ENCODE results near the gene PLEKHH2. TPM values are rescaled to one million over a fixed set of nuclear protein-coding genes. Genes with fewer than 3 reads are reported as not detected.

The PLEKHH2 gene
- polyA plus RNA-seq, 2 donors, result 2.4 to 2.6 TPM

- no peaks in the 10 kb centered on the region for H3K4me1 ChIP-seq (ENCODE audit: control insufficient read depth in 2 of 2, insufficient read depth in 2 of 2, low read length in 1 of 2)
- no peaks in the 10 kb centered on the region for H3K36me3 ChIP-seq (ENCODE audit: control insufficient read depth in 2 of 2, insufficient read depth in 2 of 2, low read length in 1 of 2)
- no peak overlapping the region for H3K4me3 ChIP-seq (ENCODE audit: low read depth in 1 of 2, low read length in 2 of 2)
- no peaks in the 10 kb centered on the region for H3K9me3 ChIP-seq (ENCODE audit: control insufficient read depth in 2 of 2, insufficient read depth in 1 of 2, low read depth in 1 of 2, low read length in 1 of 2)
- no peaks in the 10 kb centered on the region for H3K27me3 ChIP-seq (ENCODE audit: control insufficient read depth in 1 of 2, insufficient read depth in 2 of 2, low read length in 2 of 2)
- WGBS, 2 donors, result 42 to 47% methylated on average over 6 of the region's 6 CpGs
- H3K27ac ChIP-seq (ENCODE audit: low read depth in 2 of 2, low read length in 1 of 2), result no peak overlapping the region
Measured at GRCh38 chr2:43609290-43609918, 27.7 kb upstream of the PLEKHH2 start.

DNA sequence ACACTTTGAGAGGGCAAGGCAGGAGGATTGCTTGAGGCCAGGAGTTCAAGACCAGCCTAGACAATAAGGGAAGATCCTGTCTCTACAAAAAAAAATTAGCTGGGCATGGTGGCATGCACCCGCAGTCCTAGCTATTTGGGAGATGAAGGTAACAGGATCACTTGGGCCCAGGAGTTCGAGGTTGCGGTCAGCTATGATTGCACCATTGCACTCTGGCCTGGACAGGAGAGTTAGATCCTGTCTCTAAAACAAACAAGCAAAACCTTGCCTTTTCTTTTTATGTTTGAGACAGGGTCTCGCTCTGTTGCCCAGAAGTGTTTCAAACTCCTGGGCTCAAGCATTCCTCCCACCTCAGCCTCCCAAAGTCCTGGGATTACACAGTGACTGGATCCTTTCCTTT lies 26.7 kb upstream of the PLEKHH2 start:
- Histone ChIP-seq H3K27ac (ENCODE audit: low read depth in 2 of 2, low read length in 1 of 2) (no peak overlapping the region), H3K9me3 (ENCODE audit: control insufficient read depth in 2 of 2, insufficient read depth in 1 of 2, low read depth in 1 of 2, low read length in 1 of 2) (no peaks in the 10 kb centered on the region), H3K4me1 (ENCODE audit: control insufficient read depth in 2 of 2, insufficient read depth in 2 of 2, low read length in 1 of 2) (no peaks in the 10 kb centered on the region), H3K4me3 (ENCODE audit: low read depth in 1 of 2, low read length in 2 of 2) (no peak overlapping the region), H3K27me3 (ENCODE audit: control insufficient read depth in 1 of 2, insufficient read depth in 2 of 2, low read length in 2 of 2) (no peaks in the 10 kb centered on the region), H3K36me3 (ENCODE audit: control insufficient read depth in 2 of 2, insufficient read depth in 2 of 2, low read length in 1 of 2) (no peaks in the 10 kb centered on the region)
- 87 to 95% methylated on average over 4 of the region's 4 CpGs for WGBS, 2 donors

DNA sequence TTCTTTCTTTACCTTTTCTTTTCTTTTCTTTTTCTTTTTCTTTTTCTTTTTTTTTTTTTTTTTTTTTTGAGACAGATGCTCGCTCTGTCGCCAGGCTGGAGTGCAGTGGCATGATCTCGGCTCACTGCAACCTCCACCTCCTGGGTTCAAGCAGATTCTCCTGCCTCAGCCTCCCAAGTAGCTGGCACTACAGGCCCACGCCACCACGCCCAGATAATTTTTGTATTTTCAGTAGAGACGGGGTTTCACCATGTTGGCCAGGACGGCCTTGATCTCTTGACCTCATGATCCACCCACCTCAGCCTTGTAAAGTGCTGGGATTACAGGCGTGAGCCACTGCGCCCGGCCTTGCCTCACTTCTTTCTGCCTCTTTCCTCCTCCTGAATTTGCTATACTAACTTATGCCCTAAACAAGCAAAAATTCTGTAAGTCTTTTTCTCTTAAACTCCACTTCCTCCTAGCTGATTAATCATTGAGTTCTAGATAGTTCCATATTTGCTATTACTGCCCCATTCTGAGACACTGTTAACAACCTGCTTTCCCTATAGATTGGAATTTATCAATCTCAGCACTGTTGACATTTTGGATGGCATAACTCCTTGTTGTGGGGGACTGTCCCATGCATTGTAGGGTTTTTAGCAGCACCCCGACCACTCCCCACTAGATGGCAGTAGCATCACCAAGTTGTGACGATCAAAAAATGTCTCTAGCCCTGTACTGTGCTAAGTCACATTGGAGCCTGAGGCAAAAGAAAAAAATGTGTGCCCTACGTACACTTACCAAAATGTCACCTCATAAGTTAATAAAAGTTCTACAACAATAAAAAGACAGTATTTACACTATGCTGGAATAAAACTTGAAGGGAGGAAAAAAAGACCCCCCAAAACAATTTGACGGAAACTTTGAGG lies 24.8 kb upstream of the PLEKHH2 start:
- no peaks in the 10 kb centered on the region for H3K27me3 ChIP-seq (ENCODE audit: control insufficient read depth in 1 of 2, insufficient read depth in 2 of 2, low read length in 2 of 2)
- H3K4me1 ChIP-seq (ENCODE audit: control insufficient read depth in 2 of 2, insufficient read depth in 2 of 2, low read length in 1 of 2), result no peaks in the 10 kb centered on the region
- H3K4me3 ChIP-seq (ENCODE audit: low read depth in 1 of 2, low read length in 2 of 2), result no peak overlapping the region
- H3K27ac ChIP-seq (ENCODE audit: low read depth in 2 of 2, low read length in 1 of 2), result no peak overlapping the region
- H3K9me3 ChIP-seq (ENCODE audit: control insufficient read depth in 2 of 2, insufficient read depth in 1 of 2, low read depth in 1 of 2, low read length in 1 of 2), result no peaks in the 10 kb centered on the region
- H3K36me3 ChIP-seq (ENCODE audit: control insufficient read depth in 2 of 2, insufficient read depth in 2 of 2, low read length in 1 of 2), result no peaks in the 10 kb centered on the region
- WGBS, 2 donors, result 59 to 61% methylated on average over 13 to 14 of the region's 14 CpGs

GRCh38 chr2:43612944-43613343 lies 24.1 kb upstream of the PLEKHH2 start:
- Histone ChIP-seq H3K4me3 (ENCODE audit: low read depth in 1 of 2, low read length in 2 of 2) (no peak overlapping the region), H3K27ac (ENCODE audit: low read depth in 2 of 2, low read length in 1 of 2) (no peak overlapping the region), H3K9me3 (ENCODE audit: control insufficient read depth in 2 of 2, insufficient read depth in 1 of 2, low read depth in 1 of 2, low read length in 1 of 2) (no peaks in the 10 kb centered on the region), H3K4me1 (ENCODE audit: control insufficient read depth in 2 of 2, insufficient read depth in 2 of 2, low read length in 1 of 2) (no peaks in the 10 kb centered on the region), H3K27me3 (ENCODE audit: control insufficient read depth in 1 of 2, insufficient read depth in 2 of 2, low read length in 2 of 2) (no peaks in the 10 kb centered on the region), H3K36me3 (ENCODE audit: control insufficient read depth in 2 of 2, insufficient read depth in 2 of 2, low read length in 1 of 2) (no peaks in the 10 kb centered on the region)
- 77 to 86% methylated on average over 7 of the region's 7 CpGs for WGBS, 2 donors

DNA sequence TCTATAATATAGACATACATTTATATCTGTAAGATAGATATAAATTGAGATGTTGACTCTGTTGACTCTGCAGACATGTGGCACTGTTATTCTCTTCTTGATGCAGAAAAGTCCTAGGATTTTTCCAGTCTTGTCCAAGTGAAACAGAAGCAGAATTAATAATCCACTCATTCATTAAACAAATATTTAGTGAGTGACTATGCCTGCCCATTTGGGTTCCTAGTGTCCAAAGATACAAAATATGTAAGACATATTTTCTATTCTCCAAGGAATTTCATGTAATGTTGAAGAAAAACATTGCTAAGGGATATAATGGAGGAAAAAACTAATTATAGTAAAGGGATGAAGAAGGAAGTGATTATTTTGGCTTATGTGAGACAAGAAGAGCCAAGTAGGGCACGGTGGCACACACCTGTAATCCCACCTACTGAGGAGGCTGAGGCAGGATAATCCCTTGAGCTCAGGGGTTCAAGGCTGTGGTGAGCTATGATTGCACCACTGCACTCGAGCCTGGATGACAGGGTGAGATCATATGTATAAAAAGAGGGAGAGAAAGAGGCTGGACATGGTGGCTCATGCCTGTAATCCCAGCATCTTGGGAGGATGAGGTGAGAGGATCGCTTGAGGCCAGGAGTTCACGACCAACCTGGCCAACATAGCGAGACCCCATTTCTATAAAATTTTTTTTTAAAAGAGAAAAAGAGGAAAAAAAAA lies 19.9 kb upstream of the PLEKHH2 start:
- H3K4me3 ChIP-seq (ENCODE audit: low read depth in 1 of 2, low read length in 2 of 2), result no peak overlapping the region
- no peaks in the 10 kb centered on the region for H3K4me1 ChIP-seq (ENCODE audit: control insufficient read depth in 2 of 2, insufficient read depth in 2 of 2, low read length in 1 of 2)
- WGBS, 2 donors, result 78 to 82% methylated on average over 5 of the region's 5 CpGs
- no peaks in the 10 kb centered on the region for H3K27me3 ChIP-seq (ENCODE audit: control insufficient read depth in 1 of 2, insufficient read depth in 2 of 2, low read length in 2 of 2)
- no peak overlapping the region for H3K27ac ChIP-seq (ENCODE audit: low read depth in 2 of 2, low read length in 1 of 2)
- no peaks in the 10 kb centered on the region for H3K36me3 ChIP-seq (ENCODE audit: control insufficient read depth in 2 of 2, insufficient read depth in 2 of 2, low read length in 1 of 2)
- H3K9me3 ChIP-seq (ENCODE audit: control insufficient read depth in 2 of 2, insufficient read depth in 1 of 2, low read depth in 1 of 2, low read length in 1 of 2), result no peaks in the 10 kb centered on the region

- H3K27me3 ChIP-seq (ENCODE audit: control insufficient read depth in 1 of 2, insufficient read depth in 2 of 2, low read length in 2 of 2), result no peaks in the 10 kb centered on the region
- no peaks in the 10 kb centered on the region for H3K4me1 ChIP-seq (ENCODE audit: control insufficient read depth in 2 of 2, insufficient read depth in 2 of 2, low read length in 1 of 2)
- no peaks in the 10 kb centered on the region for H3K36me3 ChIP-seq (ENCODE audit: control insufficient read depth in 2 of 2, insufficient read depth in 2 of 2, low read length in 1 of 2)
- no peak overlapping the region for H3K27ac ChIP-seq (ENCODE audit: low read depth in 2 of 2, low read length in 1 of 2)
- WGBS, 2 donors, result 93 to 96% methylated on average over 10 of the region's 10 CpGs
- no peak overlapping the region for H3K4me3 ChIP-seq (ENCODE audit: low read depth in 1 of 2, low read length in 2 of 2)
- no peaks in the 10 kb centered on the region for H3K9me3 ChIP-seq (ENCODE audit: control insufficient read depth in 2 of 2, insufficient read depth in 1 of 2, low read depth in 1 of 2, low read length in 1 of 2)
Measured at GRCh38 chr2:43619511-43619910, 17.5 kb upstream of the PLEKHH2 start.

GRCh38 chr2:43622931-43623451 lies 14.1 kb upstream of the PLEKHH2 start:
- H3K27ac ChIP-seq (ENCODE audit: low read depth in 2 of 2, low read length in 1 of 2), result no peak overlapping the region
- H3K4me3 ChIP-seq (ENCODE audit: low read depth in 1 of 2, low read length in 2 of 2), result no peak overlapping the region
- WGBS, 2 donors, result 49 to 52% methylated on average over 6 of the region's 6 CpGs
- H3K36me3 ChIP-seq (ENCODE audit: control insufficient read depth in 2 of 2, insufficient read depth in 2 of 2, low read length in 1 of 2), result no peaks in the 10 kb centered on the region
- no peaks in the 10 kb centered on the region for H3K27me3 ChIP-seq (ENCODE audit: control insufficient read depth in 1 of 2, insufficient read depth in 2 of 2, low read length in 2 of 2)
- no peaks in the 10 kb centered on the region for H3K9me3 ChIP-seq (ENCODE audit: control insufficient read depth in 2 of 2, insufficient read depth in 1 of 2, low read depth in 1 of 2, low read length in 1 of 2)
- no peaks in the 10 kb centered on the region for H3K4me1 ChIP-seq (ENCODE audit: control insufficient read depth in 2 of 2, insufficient read depth in 2 of 2, low read length in 1 of 2)

- Histone ChIP-seq H3K27ac (ENCODE audit: low read depth in 2 of 2, low read length in 1 of 2) (no peak overlapping the region), H3K4me3 (ENCODE audit: low read depth in 1 of 2, low read length in 2 of 2) (no peak overlapping the region), H3K27me3 (ENCODE audit: control insufficient read depth in 1 of 2, insufficient read depth in 2 of 2, low read length in 2 of 2) (no peaks in the 10 kb centered on the region), H3K9me3 (ENCODE audit: control insufficient read depth in 2 of 2, insufficient read depth in 1 of 2, low read depth in 1 of 2, low read length in 1 of 2) (no peaks in the 10 kb centered on the region), H3K4me1 (ENCODE audit: control insufficient read depth in 2 of 2, insufficient read depth in 2 of 2, low read length in 1 of 2) (peaks cover 0 to 2% of the 10 kb centered on the region in 2 donors), H3K36me3 (ENCODE audit: control insufficient read depth in 2 of 2, insufficient read depth in 2 of 2, low read length in 1 of 2) (no peaks in the 10 kb centered on the region)
- WGBS, 2 donors, result 48 to 59% methylated on average over 11 of the region's 11 CpGs
Measured at GRCh38 chr2:43631618-43632317, 5.3 kb upstream of the PLEKHH2 start.
